Mesendoderm (in vitro differentiated cells): Measurements from ENCODE around the gene UPK1A.

Source experiments
- DNase-seq: peaks from one replicate; pipeline ENCODE4 v3.0.0; 2013
- H2AK5ac ChIP-seq: 2 replicates; pipeline ENCODE4 v1.6.1; 2013; ENCODE audit warnings: low read length, inconsistent platforms
- H2BK120ac ChIP-seq: 2 replicates; pipeline ENCODE4 v1.6.1; 2013; ENCODE audit warnings: low read depth, mild to moderate bottlenecking, low read length, moderate library complexity, mixed read lengths
- H2BK15ac ChIP-seq: replicated peaks from 2 replicates; pipeline ENCODE4 v1.6.1; 2013; ENCODE audit warnings: low read depth, mild to moderate bottlenecking, moderate library complexity
- H2BK5ac ChIP-seq: 2 replicates; pipeline ENCODE4 v1.6.1; 2013; ENCODE audit warnings: low read length, inconsistent platforms
- H3K18ac ChIP-seq: 2 replicates; pipeline ENCODE4 v1.6.1; 2013; ENCODE audit warnings: mild to moderate bottlenecking, low read length, mixed read lengths
- H3K23ac ChIP-seq: one replicate; pipeline ENCODE4 v1.6.1; 2013; ENCODE audit warnings: low read length
- H3K27ac ChIP-seq: 2 replicates; pipeline ENCODE4 v1.5.1; 2013; ENCODE audit warnings: low read depth, mild to moderate bottlenecking, inconsistent platforms, low read length, moderate library complexity
- H3K27me3 ChIP-seq: 2 replicates; pipeline ENCODE4 v1.6.1; 2013; ENCODE audit warnings: low read length, control low read depth, mild to moderate bottlenecking, inconsistent platforms; ENCODE audit not compliant: insufficient read depth, poor library complexity
- H3K36me3 ChIP-seq: 2 replicates; pipeline ENCODE4 v1.6.1; 2013; ENCODE audit warnings: low read length, inconsistent platforms; ENCODE audit not compliant: control insufficient read depth, insufficient read depth
- H3K4ac ChIP-seq: one replicate; pipeline ENCODE4 v1.6.1; 2013; ENCODE audit warnings: low read depth, mild to moderate bottlenecking, low read length, moderate library complexity
- H3K4me1 ChIP-seq: 2 replicates; pipeline ENCODE4 v1.6.1; 2013; ENCODE audit warnings: low read depth, low read length, inconsistent platforms; ENCODE audit not compliant: control insufficient read depth
- H3K4me2 ChIP-seq: 2 replicates; pipeline ENCODE4 v1.6.1; 2013; ENCODE audit warnings: low read length
- H3K4me3 ChIP-seq: 2 replicates; pipeline ENCODE4 v1.5.1; 2013; ENCODE audit warnings: mild to moderate bottlenecking, low read length
- H3K56ac ChIP-seq: one replicate; pipeline ENCODE4 v1.6.1; 2013; ENCODE audit warnings: low read length
- H3K79me1 ChIP-seq: 2 replicates; pipeline ENCODE4 v1.6.1; 2013; ENCODE audit warnings: low read length, inconsistent platforms
- H3K79me2 ChIP-seq: 2 replicates; pipeline ENCODE4 v1.6.1; 2013; ENCODE audit warnings: mild to moderate bottlenecking, low read length; ENCODE audit not compliant: control insufficient read depth, insufficient read depth
- H3K9ac ChIP-seq: 2 replicates; pipeline ENCODE4 v1.6.1; 2013; ENCODE audit warnings: low read length, inconsistent platforms
- H4K5ac ChIP-seq: one replicate; pipeline ENCODE4 v1.6.1; 2013; ENCODE audit warnings: low read length
- H4K8ac ChIP-seq: one replicate; pipeline ENCODE4 v1.6.1; 2013; ENCODE audit warnings: low read depth, mild to moderate bottlenecking, control low read depth, low read length, moderate library complexity
- WGBS: extraction: QIAGEN DNeasy Blood & Tissue Kit; methylation state at CpG from one replicate; pipeline ENCODE4 v1.1.7; 2013; ENCODE audit warnings: low lambda C conversion rate, missing lambda C conversion rate; ENCODE audit not compliant: insufficient coverage; ENCODE audit errors: extremely low coverage; 5-methylcytosine and 5-hydroxymethylcytosine counted together

The UPK1A gene

GRCh38 chr19:35696835-35697234 is 30.5 kb downstream of the UPK1A start:
- no peaks in the 10 kb centered on the region for H3K27me3 ChIP-seq
- H2BK120ac ChIP-seq = no peak overlapping the region
- no CpG with 5 or more reads among the region's 4 CpGs for WGBS
- no peak overlapping the region for H2AK5ac ChIP-seq
- H4K8ac ChIP-seq = no peak overlapping the region
- H3K4me1 ChIP-seq = no peaks in the 10 kb centered on the region
- no peak overlapping the region for H3K9ac ChIP-seq
- no peak overlapping the region for H3K4me2 ChIP-seq
- H3K36me3 ChIP-seq = no peaks in the 10 kb centered on the region
- no peak overlapping the region for H3K23ac ChIP-seq
- no peak overlapping the region for H2BK15ac ChIP-seq
- no peak overlapping the region for H4K5ac ChIP-seq
- no peak overlapping the region for H2BK5ac ChIP-seq
- H3K4ac ChIP-seq = no peak overlapping the region
- no peaks in the 10 kb centered on the region for H3K79me2 ChIP-seq
- no peak overlapping the region for H3K56ac ChIP-seq
- DNase-seq = no peak
- no peak overlapping the region for H3K27ac ChIP-seq
- no peaks in the 10 kb centered on the region for H3K79me1 ChIP-seq
- no peak overlapping the region for H3K4me3 ChIP-seq
- H3K18ac ChIP-seq = no peak overlapping the region

- no peak overlapping the region for H2AK5ac ChIP-seq
- H2BK120ac ChIP-seq = no peak overlapping the region
- no peak overlapping the region for H3K27ac ChIP-seq
- peak overlapping the region; percentile 40 for H3K4me3 ChIP-seq
- peak overlapping the region; percentile 89 for H3K56ac ChIP-seq
- no peak overlapping the region for H4K5ac ChIP-seq
- H3K23ac ChIP-seq = no peak overlapping the region
- H3K18ac ChIP-seq = no peak overlapping the region
- peak overlapping the region; percentile 93 for H3K4me2 ChIP-seq
- no peak overlapping the region for H2BK5ac ChIP-seq
- WGBS = no CpG with 5 or more reads among the region's 50 CpGs
- H3K79me2 ChIP-seq = no peaks in the 10 kb centered on the region
- no peak overlapping the region for H4K8ac ChIP-seq
- H2BK15ac ChIP-seq = no peak overlapping the region
- DNase-seq = peak; percentile 99
- H3K4me1 ChIP-seq = no peaks in the 10 kb centered on the region
- H3K79me1 ChIP-seq = no peaks in the 10 kb centered on the region
- no peaks in the 10 kb centered on the region for H3K36me3 ChIP-seq
- no peak overlapping the region for H3K4ac ChIP-seq
- H3K9ac ChIP-seq = peak overlapping the region; percentile 63
- no peaks in the 10 kb centered on the region for H3K27me3 ChIP-seq
Observed at GRCh38 chr19:35702223-35703012, 36.1 kb downstream of the UPK1A start.

- Histone ChIP-seq H3K27me3 (no peaks in the 10 kb centered on the region), H3K4me1 (no peaks in the 10 kb centered on the region), H3K18ac (no peak overlapping the region), H3K56ac (no peak overlapping the region), H3K79me2 (no peaks in the 10 kb centered on the region), H3K79me1 (no peaks in the 10 kb centered on the region), H3K23ac (no peak overlapping the region), H3K9ac (no peak overlapping the region), H3K36me3 (no peaks in the 10 kb centered on the region), H2BK15ac (no peak overlapping the region), H3K27ac (no peak overlapping the region), H2AK5ac (no peak overlapping the region), H4K5ac (no peak overlapping the region), H2BK120ac (no peak overlapping the region), H3K4me3 (no peak overlapping the region), H3K4me2 (no peak overlapping the region), H3K4ac (no peak overlapping the region), H4K8ac (no peak overlapping the region), H2BK5ac (no peak overlapping the region)
- WGBS = no CpG with 5 or more reads among the region's 9 CpGs
- peak; percentile 23 for DNase-seq
Observed at GRCh38 chr19:35703343-35703742, 37.0 kb downstream of the UPK1A start.

GRCh38 chr19:35704218-35704617 is 37.9 kb downstream of the UPK1A start, which contains the start of gene ZBTB32:
Gene ZBTB32 (plus strand): TSS chr19:35704558. CDS start chr19:35714627, 10,069 bp downstream.
- Histone ChIP-seq H3K18ac (no peak within 1 kb of the TSS), H3K4me2 (no peak within 1 kb of the TSS), H3K79me2 (no peaks in the 10 kb centered on the region), H3K4ac (no peak within 1 kb of the TSS), H4K8ac (no peak within 1 kb of the TSS), H3K4me3 (no peak within 1 kb of the TSS), H4K5ac (no peak within 1 kb of the TSS), H3K23ac (no peak within 1 kb of the TSS), H3K79me1 (no peaks in the 10 kb centered on the region), H3K9ac (no peak within 1 kb of the TSS), H3K27me3 (no peaks in the 10 kb centered on the region), H2BK5ac (no peak within 1 kb of the TSS), H3K36me3 (no peaks in the 10 kb centered on the region), H2AK5ac (no peak within 1 kb of the TSS), H2BK120ac (no peak within 1 kb of the TSS), H3K27ac (no peak within 1 kb of the TSS), H3K56ac (no peak within 1 kb of the TSS), H2BK15ac (no peak within 1 kb of the TSS), H3K4me1 (no peaks in the 10 kb centered on the region)
- peak; percentile 81 for DNase-seq
- WGBS = no CpG with 5 or more reads among the region's 24 CpGs

GRCh38 chr19:35708391-35708790 is 42.1 kb downstream of the UPK1A start:
- no peak overlapping the region for H3K27ac ChIP-seq
- H3K18ac ChIP-seq = no peak overlapping the region
- H4K8ac ChIP-seq = no peak overlapping the region
- no peak overlapping the region for H3K4me2 ChIP-seq
- H3K4ac ChIP-seq = no peak overlapping the region
- H3K27me3 ChIP-seq = no peaks in the 10 kb centered on the region
- no peak overlapping the region for H3K9ac ChIP-seq
- H2BK120ac ChIP-seq = no peak overlapping the region
- no peaks in the 10 kb centered on the region for H3K79me1 ChIP-seq
- no peak overlapping the region for H2BK5ac ChIP-seq
- no peaks in the 10 kb centered on the region for H3K79me2 ChIP-seq
- no peak overlapping the region for H2BK15ac ChIP-seq
- no peak overlapping the region for H2AK5ac ChIP-seq
- no peak overlapping the region for H3K23ac ChIP-seq
- H4K5ac ChIP-seq = no peak overlapping the region
- no peaks in the 10 kb centered on the region for H3K36me3 ChIP-seq
- H3K4me1 ChIP-seq = no peaks in the 10 kb centered on the region
- no CpG with 5 or more reads among the region's 1 CpG for WGBS
- no peak overlapping the region for H3K56ac ChIP-seq
- no peak overlapping the region for H3K4me3 ChIP-seq
- no peak for DNase-seq
